IMR-90 (cell line): ENCODE data around the gene NLGN4X. TPM values are rescaled to one million over a fixed set of nuclear protein-coding genes. Genes with fewer than 3 reads are reported as not detected.

Experiments used
- ATAC-seq: fragments of 200-7000 bp; cut with Tn5 transposase; 2 replicates; pipeline ENCODE4 v1.9.1; 2020; ENCODE audit warnings: low read depth, mild to moderate bottlenecking, moderate library complexity
- BruUV-seq: library from RNA; stranded (reverse); fragments of 400-500 nt; replicated peaks from 2 replicates; lab custom pipeline; 2021; lab: Mats Ljungman, UMichigan
- CTCF ChIA-PET: fragments of 300-600 bp; formaldehyde crosslinking; extraction: SDS; loops from one replicate; lab custom pipeline; 2021; ENCODE audit warnings: antibody characterized with exemption; lab: Yijun Ruan, JAX
- POLR2A ChIA-PET: fragments of 300-600 bp; sonication (Branson Sonifier 250); formaldehyde crosslinking; loops from one replicate; lab custom pipeline; 2022; ENCODE audit warnings: antibody characterized with exemption; ENCODE audit not compliant: unreplicated experiment; lab: Charles Lee
- DNase-seq: peaks from one replicate; pipeline ENCODE4 v3.0.0; 2013
- H2AFZ ChIP-seq: replicated peaks from 2 replicates; pipeline ENCODE3; 2013; ENCODE audit warnings: low read length, mild to moderate bottlenecking; ENCODE audit not compliant: poor library complexity
- H2AK5ac ChIP-seq: 2 replicates; pipeline ENCODE4 v1.6.1; 2013; ENCODE audit warnings: low read depth, low read length, inconsistent platforms
- H2AK9ac ChIP-seq: replicated peaks from 2 replicates; pipeline ENCODE3; 2013; ENCODE audit warnings: mild to moderate bottlenecking, low read depth, low read length, moderate library complexity; ENCODE audit not compliant: poor library complexity
- H2BK120ac ChIP-seq: 2 replicates; pipeline ENCODE4 v1.6.1; 2013; ENCODE audit warnings: low read depth, low read length, inconsistent platforms
- H2BK15ac ChIP-seq: 3 replicates; pipeline ENCODE4 v1.6.1; 2013; ENCODE audit warnings: low read depth, low read length, inconsistent platforms
- H2BK20ac ChIP-seq: 2 replicates; pipeline ENCODE4 v1.6.1; 2013; ENCODE audit warnings: low read depth, mild to moderate bottlenecking, inconsistent platforms, low read length, moderate library complexity
- H2BK5ac ChIP-seq: 2 replicates; pipeline ENCODE4 v1.6.1; 2013; ENCODE audit warnings: mild to moderate bottlenecking, low read depth, low read length, inconsistent platforms; ENCODE audit not compliant: poor library complexity, severe bottlenecking
- H3K14ac ChIP-seq: replicated peaks from 2 replicates; pipeline ENCODE4 v1.6.1; 2013; ENCODE audit warnings: low read depth, low read length, inconsistent platforms
- H3K18ac ChIP-seq: 2 replicates; pipeline ENCODE4 v1.6.1; 2013; ENCODE audit warnings: low read depth, low read length, control low read depth
- H3K23ac ChIP-seq: 2 replicates; pipeline ENCODE4 v1.6.1; 2013; ENCODE audit warnings: low read depth, low read length, inconsistent platforms
- H3K27ac ChIP-seq: 2 replicates; pipeline ENCODE4 v1.5.1; 2013; ENCODE audit warnings: mild to moderate bottlenecking, control low read depth, low read length; ENCODE audit not compliant: insufficient read depth
- H3K27me3 ChIP-seq: 2 replicates; pipeline ENCODE4 v1.6.1; 2013; ENCODE audit warnings: low read length; ENCODE audit not compliant: control insufficient read depth, insufficient read depth
- H3K36me3 ChIP-seq: 2 replicates; pipeline ENCODE4 v1.6.1; 2013; ENCODE audit warnings: low read length, mixed read lengths; ENCODE audit not compliant: control insufficient read depth, insufficient read depth
- H3K4ac ChIP-seq: 2 replicates; pipeline ENCODE4 v1.6.1; 2013; ENCODE audit warnings: low read depth, low read length, inconsistent platforms
- H3K4me1 ChIP-seq: 2 replicates; pipeline ENCODE4 v1.6.1; 2013; ENCODE audit warnings: low read length, mixed read lengths; ENCODE audit not compliant: control insufficient read depth, insufficient read depth
- H3K4me2 ChIP-seq: 2 replicates; pipeline ENCODE4 v1.6.1; 2013; ENCODE audit warnings: low read depth, mild to moderate bottlenecking, control low read depth, low read length, moderate library complexity
- H3K4me3 ChIP-seq: 2 replicates; pipeline ENCODE4 v1.5.1; 2013; ENCODE audit warnings: low read depth, mild to moderate bottlenecking, control low read depth, low read length, moderate library complexity; ENCODE audit not compliant: insufficient read depth
- H3K56ac ChIP-seq: 2 replicates; pipeline ENCODE4 v1.6.1; 2013; ENCODE audit warnings: low read length, inconsistent platforms; ENCODE audit not compliant: insufficient read depth; ENCODE audit errors: extremely low read depth
- H3K79me1 ChIP-seq, 2 experiments: 2 replicates each; pipeline ENCODE4 v1.6.1; 2013; ENCODE audit warnings: low read length in 2 of 2, inconsistent platforms in 1 of 2, low read depth in 1 of 2
- H3K9ac ChIP-seq: 2 replicates; pipeline ENCODE4 v1.6.1; 2013; ENCODE audit warnings: low read depth, low read length, control low read depth
- H3K9me1 ChIP-seq: 2 replicates; pipeline ENCODE4 v1.6.1; 2013; ENCODE audit warnings: low read length, inconsistent platforms; ENCODE audit not compliant: insufficient read depth
- H3K9me3 ChIP-seq: 2 replicates; pipeline ENCODE4 v1.6.1; 2013; ENCODE audit warnings: low read length; ENCODE audit not compliant: control insufficient read depth, insufficient read depth
- H4K20me1 ChIP-seq: 2 replicates; pipeline ENCODE4 v1.6.1; 2013; ENCODE audit warnings: low read length, inconsistent platforms; ENCODE audit not compliant: insufficient read depth
- H4K5ac ChIP-seq: 2 replicates; pipeline ENCODE4 v1.6.1; 2013; ENCODE audit warnings: mild to moderate bottlenecking, low read depth, low read length, control low read depth
- H4K8ac ChIP-seq, 2 experiments: 2 replicates each; pipeline ENCODE4 v1.6.1; 2013; ENCODE audit warnings: low read depth in 2 of 2, low read length in 2 of 2, control low read depth in 1 of 2, inconsistent platforms in 1 of 2
- H4K91ac ChIP-seq: 2 replicates; pipeline ENCODE4 v1.6.1; 2013; ENCODE audit warnings: low read depth, low read length, inconsistent platforms; ENCODE audit not compliant: insufficient read depth
- CEBPB ChIP-seq: IDR thresholded peaks from 2 replicates; pipeline ENCODE4 v1.6.1; 2012; ENCODE audit warnings: low read depth, low read length, improper control_type of control experiment
- CHD1 ChIP-seq: IDR thresholded peaks from 2 replicates; pipeline ENCODE4 v1.6.1; 2012; ENCODE audit warnings: low read depth, low read length, improper control_type of control experiment
- FOS ChIP-seq: fragments of 150-350 bp; IDR thresholded peaks from 2 replicates; pipeline ENCODE4 v1.6.1; 2016; ENCODE audit warnings: low read depth, low read length
- MAFK ChIP-seq: IDR thresholded peaks from 2 replicates; pipeline ENCODE4 v1.6.1; 2012; ENCODE audit warnings: low read depth, low read length, improper control_type of control experiment
- POLR2A ChIP-seq: IDR thresholded peaks from 2 replicates; pipeline ENCODE4 v1.6.1; 2012; ENCODE audit warnings: mild to moderate bottlenecking, low read depth, low read length
- RAD21 ChIP-seq: IDR thresholded peaks from 2 replicates; pipeline ENCODE4 v1.6.1; 2012; ENCODE audit warnings: low read length, improper control_type of control experiment
- RCOR1 ChIP-seq: IDR thresholded peaks from 2 replicates; pipeline ENCODE4 v1.6.1; 2012; ENCODE audit warnings: mild to moderate bottlenecking, low read length, improper control_type of control experiment; ENCODE audit not compliant: insufficient replicate concordance
- SMC3 ChIP-seq: fragments of 150-350 bp; IDR thresholded peaks from 2 replicates; pipeline ENCODE4 v1.6.1; 2016; ENCODE audit warnings: low read depth, mild to moderate bottlenecking, antibody characterized with exemption, low read length, moderate library complexity
- USF2 ChIP-seq: fragments of 150-350 bp; IDR thresholded peaks from 2 replicates; pipeline ENCODE4 v1.6.1; 2017; ENCODE audit warnings: mild to moderate bottlenecking, antibody characterized with exemption, low read length, low read depth
- WGBS, 2 experiments: methylation state at CpG; one replicate each; pipeline versions ENCODE4 v1.1.5 to v1.1.7; 2013; ENCODE audit warnings: missing lambda C conversion rate in 2 of 2; ENCODE audit not compliant: insufficient read length in 1 of 2; ENCODE audit errors: extremely low coverage in 2 of 2; 5-methylcytosine and 5-hydroxymethylcytosine counted together
- dilution Hi-C: fragments of 300-500 bp; cut with HindIII; formaldehyde crosslinking; loops from one replicate; pipeline ENCODE4 v1.14.3; 2018; ENCODE audit warnings: low sequenced_read_pairs; ENCODE audit not compliant: unreplicated experiment
- in situ Hi-C: fragments of 300-500 bp; cut with MboI; formaldehyde crosslinking; loops from 3 replicates; pipeline ENCODE4 v1.14.3; 2019; ENCODE audit warnings: low sequenced_read_pairs, inconsistent platforms, mixed read lengths
- intact Hi-C: fragments of 100-400 bp; cut with micrococcal nuclease; formaldehyde crosslinking; loops from 2 replicates; pipeline ENCODE4 v1.10.0; 2022
- polyA plus RNA-seq, 3 experiments: library from polyadenylated mRNA; depleted of rRNA; stranded (reverse); fragments of >200 nt; gene quantifications; 2 replicates each; pipeline ENCODE4 v1.2.3, GENCODE V29; 2012; ENCODE audit warnings: low replicate concordance in 1 of 3
- total RNA-seq: library from RNA; depleted of rRNA; stranded (reverse); fragments of >200 nt; gene quantifications from 2 replicates; pipeline ENCODE4 v1.2.3, GENCODE V29; 2012

Gene NLGN4X
- total and polyA plus RNA-seq, 2 of the 4 experiments (the other 2 are of a cell fraction) = not detected

GRCh38 chrX:6053141-6053540, 175.5 kb downstream of the NLGN4X start:
- no peak for TF ChIP-seq RCOR1
- no peak for TF ChIP-seq FOS
- no peak for TF ChIP-seq POLR2A
- TF ChIP-seq SMC3 = no peak
- no peak for TF ChIP-seq CEBPB
- no peak for TF ChIP-seq RAD21
- no peak for TF ChIP-seq USF2
- no peak for TF ChIP-seq MAFK
- TF ChIP-seq CHD1 = no peak
- intact Hi-C loops = no loop called here
- H3K4ac ChIP-seq = no peak overlapping the region
- H3K9ac ChIP-seq = no peak overlapping the region
- H2BK5ac ChIP-seq = no peak overlapping the region
- ChIA-PET POLR2A (no interaction called here), CTCF (no interaction called here)
- DNase-seq (no peak), ATAC-seq (no peak)
- no peak overlapping the region for H2AK5ac ChIP-seq
- H2AK9ac ChIP-seq = no peak overlapping the region
- no peaks in the 10 kb centered on the region for H3K9me1 ChIP-seq
- H4K20me1 ChIP-seq = no peaks in the 10 kb centered on the region
- no peaks in the 10 kb centered on the region for H3K4me1 ChIP-seq
- H3K27me3 ChIP-seq = no peaks in the 10 kb centered on the region
- no peak overlapping the region for H4K91ac ChIP-seq
- H3K27ac ChIP-seq = no peak overlapping the region
- H3K18ac ChIP-seq = no peak overlapping the region
- no peak overlapping the region for H3K4me2 ChIP-seq
- H4K8ac ChIP-seq = no peak overlapping the region
- peaks cover 11% of the 10 kb centered on the region for H3K9me3 ChIP-seq
- dilution Hi-C loops = no loop called here
- in situ Hi-C loops = no loop called here
- no peak overlapping the region for H3K4me3 ChIP-seq
- H2AFZ ChIP-seq = no peak overlapping the region
- no peak overlapping the region for H3K14ac ChIP-seq
- no TSS peak for BruUV-seq
- no peak overlapping the region for H2BK20ac ChIP-seq
- no peaks in the 10 kb centered on the region for H3K79me1 ChIP-seq
- H2BK120ac ChIP-seq = no peak overlapping the region
- no peak overlapping the region for H3K56ac ChIP-seq
- WGBS, 2 experiments = no CpG with 5 or more reads among the region's 6 CpGs
- no peak overlapping the region for H2BK15ac ChIP-seq
- no peaks in the 10 kb centered on the region for H3K36me3 ChIP-seq
- no peak overlapping the region for H3K23ac ChIP-seq
- H4K5ac ChIP-seq = no peak overlapping the region
